Measurements from ENCODE around the gene RPS29. TPM values are rescaled to one million over a fixed set of nuclear protein-coding genes. Genes with fewer than 3 reads are reported as not detected.

RPS29 gene
- total and polyA plus RNA-seq, 9 donors = 1,810 to 35,664 (median 2,389) TPM

- 88 to 94% (median 91%) methylated on average over 4 of the region's 4 CpGs for WGBS, 3 donors
- no peak for DNase-seq
- Histone ChIP-seq H3K4me3 (no peak overlapping the region), H3K27me3 (no peaks in the 10 kb centered on the region), H3K9me3 (no peaks in the 10 kb centered on the region), H3K27ac (no peak overlapping the region), H3K4me1 (ENCODE audit: insufficient read depth) (peaks cover 6% of the 10 kb centered on the region), H3K36me3 (no peaks in the 10 kb centered on the region)
- intact Hi-C loops (cut with DNase I) = no loop called here
- TF ChIP-seq POLR2A (IDR thresholded peaks at IDR 0.05) (no peak), CTCF (IDR thresholded peaks at IDR 0.05) (no peak), EP300 (IDR thresholded peaks at IDR 0.05) (no peak)
Observed at GRCh38 chr14:49582113-49582977, 3.8 kb downstream of the RPS29 start.

- Histone ChIP-seq H3K4me1 (ENCODE audit: insufficient read depth) (peaks cover 6% of the 10 kb centered on the region), H3K9me3 (no peaks in the 10 kb centered on the region), H3K4me3 (no peak overlapping the region), H3K27me3 (no peaks in the 10 kb centered on the region), H3K36me3 (no peaks in the 10 kb centered on the region), H3K27ac (no peak overlapping the region)
- intact Hi-C loops (cut with DNase I) = no loop called here
- WGBS, 3 donors = 72 to 94% (median 74%) methylated on average over 9 of the region's 9 CpGs
- DNase-seq = no peak
- no peak for TF ChIP-seq EP300 (IDR thresholded peaks at IDR 0.05)
- no peak for TF ChIP-seq CTCF (IDR thresholded peaks at IDR 0.05)
- no peak for TF ChIP-seq POLR2A (IDR thresholded peaks at IDR 0.05)
Observed at GRCh38 chr14:49581209-49582112, 4.7 kb downstream of the RPS29 start.

- Histone ChIP-seq H3K27ac (no peak overlapping the region), H3K4me1 (ENCODE audit: insufficient read depth) (peaks cover 3% of the 10 kb centered on the region), H3K36me3 (no peaks in the 10 kb centered on the region), H3K4me3 (no peak overlapping the region), H3K27me3 (no peaks in the 10 kb centered on the region), H3K9me3 (no peaks in the 10 kb centered on the region)
- TF ChIP-seq EP300 (IDR thresholded peaks at IDR 0.05) = no peak
- no peak for TF ChIP-seq CTCF (IDR thresholded peaks at IDR 0.05)
- no peak for TF ChIP-seq POLR2A (IDR thresholded peaks at IDR 0.05)
- DNase-seq = no peak
- WGBS, 3 donors = 76 to 86% (median 80%) methylated on average over 2 of the region's 2 CpGs
- intact Hi-C loops (cut with DNase I) = no loop called here
Observed at GRCh38 chr14:49579841-49580240, 6.3 kb downstream of the RPS29 start.

DNA sequence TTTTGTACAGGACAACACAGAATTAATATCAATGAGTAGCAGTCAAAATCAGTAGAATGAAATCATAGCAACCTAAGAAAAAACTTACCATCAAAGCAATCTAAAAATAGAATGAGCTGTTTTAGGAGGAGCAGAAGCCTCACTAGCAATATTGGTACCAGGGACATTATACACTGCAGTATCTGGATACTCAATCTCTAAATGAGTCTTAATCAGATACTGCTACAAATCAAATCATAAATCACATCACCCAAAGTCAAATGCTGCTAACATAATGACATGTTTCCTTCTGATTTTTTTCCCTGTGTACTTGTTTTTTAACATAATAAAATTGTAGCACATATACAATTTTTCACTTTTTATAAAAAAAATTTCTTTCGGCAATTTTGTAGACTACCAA, 8.0 kb downstream of the RPS29 start:
- intact Hi-C loops (cut with DNase I) = no loop called here
- H3K27ac ChIP-seq = no peak overlapping the region
- DNase-seq = no peak
- H3K4me3 ChIP-seq = no peak overlapping the region
- TF ChIP-seq CTCF (IDR thresholded peaks at IDR 0.05) (no peak), POLR2A (IDR thresholded peaks at IDR 0.05) (no peak), EP300 (IDR thresholded peaks at IDR 0.05) (no peak)
- H3K9me3 ChIP-seq = no peaks in the 10 kb centered on the region
- no peaks in the 10 kb centered on the region for H3K36me3 ChIP-seq
- no peaks in the 10 kb centered on the region for H3K27me3 ChIP-seq
- no peaks in the 10 kb centered on the region for H3K4me1 ChIP-seq (ENCODE audit: insufficient read depth)
- 96 to 100% (median 100%) methylated on average over 1 of the region's 1 CpG for WGBS, 3 donors

Data from ovary (tissue), 9 donors.